DND-41 (cell line): ENCODE data around the gene THPO.

ENCODE experiments used
- ATAC-seq: fragments of 200-7000 bp; cut with Tn5 transposase; 3 replicates; pipeline ENCODE4 v1.9.1; 2021; ENCODE audit warnings: low read depth; ENCODE audit not compliant: insufficient read depth
- DNase-seq: peaks from one replicate; pipeline ENCODE4 v3.0.0-alpha.2; 2020
- H2AFZ ChIP-seq: 2 replicates; pipeline ENCODE4 v1.6.0; 2012; ENCODE audit warnings: low read depth, low read length
- H3K27ac ChIP-seq: 2 replicates; pipeline ENCODE4 v1.5.1; 2012; ENCODE audit warnings: low read length, inconsistent platforms
- H3K27me3 ChIP-seq: fragments of 200-600 bp; sonication (generic); 2 replicates; pipeline ENCODE4 v1.6.0; 2012; ENCODE audit warnings: low read length, mild to moderate bottlenecking, inconsistent platforms; ENCODE audit not compliant: insufficient read depth, poor library complexity
- H3K36me3 ChIP-seq: 2 replicates; pipeline ENCODE4 v1.5.1; 2012; ENCODE audit warnings: low read length, inconsistent platforms; ENCODE audit not compliant: insufficient read depth
- H3K4me1 ChIP-seq: 2 replicates; pipeline ENCODE4 v1.5.1; 2012; ENCODE audit warnings: mild to moderate bottlenecking, low read length; ENCODE audit not compliant: insufficient read depth
- H3K4me2 ChIP-seq: 2 replicates; pipeline ENCODE4 v1.6.0; 2012; ENCODE audit warnings: mild to moderate bottlenecking, moderate library complexity, low read length, inconsistent platforms; ENCODE audit not compliant: insufficient read depth
- H3K4me3 ChIP-seq, 2 experiments: fragments of 200-600 bp in 1 of 2; shearing (Covaris generic) in 1 of 2; 2 replicates each; pipeline ENCODE4 v1.5.1; 2012 to 2016; ENCODE audit warnings: inconsistent platforms in 2 of 2, low read length in 2 of 2, mild to moderate bottlenecking in 2 of 2, low read depth in 1 of 2, moderate library complexity in 1 of 2
- H3K79me2 ChIP-seq: 2 replicates; pipeline ENCODE4 v1.6.0; 2012; ENCODE audit warnings: low read length, inconsistent platforms; ENCODE audit not compliant: insufficient read depth
- H3K9ac ChIP-seq: 2 replicates; pipeline ENCODE4 v1.6.0; 2012; ENCODE audit warnings: low read depth, mild to moderate bottlenecking, inconsistent platforms, low read length, moderate library complexity
- H3K9me3 ChIP-seq: 2 replicates; pipeline ENCODE4 v1.5.1; 2012; ENCODE audit warnings: low read length, moderate library complexity, mild to moderate bottlenecking, inconsistent platforms; ENCODE audit not compliant: insufficient read depth, severe bottlenecking
- H4K20me1 ChIP-seq: 2 replicates; pipeline ENCODE4 v1.6.0; 2012; ENCODE audit warnings: low read length; ENCODE audit not compliant: insufficient read depth
- EZH2 ChIP-seq: IDR thresholded peaks from 3 replicates; pipeline ENCODE4 v1.6.1; 2012; ENCODE audit warnings: borderline replicate concordance, low read depth, mild to moderate bottlenecking, moderate library complexity, low read length, inconsistent platforms; ENCODE audit not compliant: severe bottlenecking
- TF ChIP-seq, protein P1 (sequence below): IDR thresholded peaks from 2 replicates; pipeline ENCODE4 v1.5.1; 2012; ENCODE audit warnings: borderline replicate concordance, low read length, moderate library complexity, mild to moderate bottlenecking; ENCODE audit not compliant: poor library complexity, severe bottlenecking; ENCODE audit errors: extremely low read depth

THPO gene

GRCh38 chr3:184352149-184352785, 25.7 kb downstream of the THPO start:
- ATAC-seq: no peak
- H3K4me1 ChIP-seq: no peaks in the 10 kb centered on the region
- no peaks in the 10 kb centered on the region for H3K79me2 ChIP-seq
- peaks cover 14% of the 10 kb centered on the region for H3K36me3 ChIP-seq
- TF ChIP-seq, protein P1, sequence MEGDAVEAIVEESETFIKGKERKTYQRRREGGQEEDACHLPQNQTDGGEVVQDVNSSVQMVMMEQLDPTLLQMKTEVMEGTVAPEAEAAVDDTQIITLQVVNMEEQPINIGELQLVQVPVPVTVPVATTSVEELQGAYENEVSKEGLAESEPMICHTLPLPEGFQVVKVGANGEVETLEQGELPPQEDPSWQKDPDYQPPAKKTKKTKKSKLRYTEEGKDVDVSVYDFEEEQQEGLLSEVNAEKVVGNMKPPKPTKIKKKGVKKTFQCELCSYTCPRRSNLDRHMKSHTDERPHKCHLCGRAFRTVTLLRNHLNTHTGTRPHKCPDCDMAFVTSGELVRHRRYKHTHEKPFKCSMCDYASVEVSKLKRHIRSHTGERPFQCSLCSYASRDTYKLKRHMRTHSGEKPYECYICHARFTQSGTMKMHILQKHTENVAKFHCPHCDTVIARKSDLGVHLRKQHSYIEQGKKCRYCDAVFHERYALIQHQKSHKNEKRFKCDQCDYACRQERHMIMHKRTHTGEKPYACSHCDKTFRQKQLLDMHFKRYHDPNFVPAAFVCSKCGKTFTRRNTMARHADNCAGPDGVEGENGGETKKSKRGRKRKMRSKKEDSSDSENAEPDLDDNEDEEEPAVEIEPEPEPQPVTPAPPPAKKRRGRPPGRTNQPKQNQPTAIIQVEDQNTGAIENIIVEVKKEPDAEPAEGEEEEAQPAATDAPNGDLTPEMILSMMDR: no peak
- no peak for TF ChIP-seq EZH2
- no peak overlapping the region for H3K27ac ChIP-seq
- no peaks in the 10 kb centered on the region for H3K27me3 ChIP-seq
- H3K4me3 ChIP-seq: no peak overlapping the region
- H2AFZ ChIP-seq: no peak overlapping the region
- no peak for DNase-seq
- peaks cover 8% of the 10 kb centered on the region; the same call in 1 of the 2 replicates for H4K20me1 ChIP-seq
- no peak overlapping the region for H3K9ac ChIP-seq
- H3K9me3 ChIP-seq: no peaks in the 10 kb centered on the region
- no peak overlapping the region for H3K4me2 ChIP-seq

DNA sequence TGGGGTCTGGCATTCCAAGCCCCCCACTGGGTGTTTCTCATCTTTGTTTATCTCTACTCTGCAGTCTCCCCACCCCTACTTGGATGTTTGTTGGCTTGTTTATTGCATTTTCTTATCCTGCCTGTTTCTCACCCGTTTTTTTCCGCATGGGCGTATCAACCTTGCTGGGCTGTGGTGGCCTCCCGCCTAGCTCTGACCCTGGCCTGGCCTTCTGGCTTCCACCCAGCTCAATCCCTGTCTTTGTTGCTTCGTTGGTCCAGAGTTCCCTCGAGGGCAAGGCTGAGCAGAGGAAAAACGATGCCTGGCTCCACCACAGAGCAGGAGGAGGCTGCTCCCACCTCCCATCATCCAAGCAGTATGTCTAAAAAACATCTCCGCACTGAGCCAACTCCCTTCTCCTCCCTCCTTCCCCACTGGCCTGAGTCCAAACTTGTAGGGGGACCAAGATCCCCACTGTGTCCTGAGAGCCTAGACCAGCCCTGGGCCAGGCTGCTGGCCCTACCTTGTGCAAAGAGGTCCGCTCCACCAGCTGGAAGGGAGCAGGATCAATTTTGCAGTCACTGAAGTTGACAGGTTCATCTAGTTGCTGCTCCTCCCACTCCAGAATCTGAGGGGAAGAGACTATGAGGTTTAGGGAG, 26.4 kb downstream of the THPO start:
- TF ChIP-seq, protein P1: no peak
- no peak for TF ChIP-seq EZH2
- H3K9ac ChIP-seq: no peak overlapping the region
- H3K4me3 ChIP-seq: no peak overlapping the region
- DNase-seq (no peak), ATAC-seq (no peak)
- H3K4me1 ChIP-seq: no peaks in the 10 kb centered on the region
- H2AFZ ChIP-seq: no peak overlapping the region
- H3K9me3 ChIP-seq: no peaks in the 10 kb centered on the region
- H3K27me3 ChIP-seq: no peaks in the 10 kb centered on the region
- H3K79me2 ChIP-seq: no peaks in the 10 kb centered on the region
- H3K36me3 ChIP-seq: peaks cover 14% of the 10 kb centered on the region
- H3K27ac ChIP-seq: no peak overlapping the region
- no peak overlapping the region for H3K4me2 ChIP-seq
- peaks cover 8% of the 10 kb centered on the region; the same call in 1 of the 2 replicates for H4K20me1 ChIP-seq

GRCh38 chr3:184350618-184351017, 27.4 kb downstream of the THPO start:
- H3K9me3 ChIP-seq: no peaks in the 10 kb centered on the region
- H3K4me2 ChIP-seq: no peak overlapping the region
- no peak overlapping the region for H3K27ac ChIP-seq
- TF ChIP-seq EZH2: no peak
- TF ChIP-seq, protein P1: no peak
- H4K20me1 ChIP-seq: peaks cover 8% of the 10 kb centered on the region; the same call in 1 of the 2 replicates
- H3K36me3 ChIP-seq: peaks cover 11% of the 10 kb centered on the region
- no peaks in the 10 kb centered on the region for H3K79me2 ChIP-seq
- no peak for ATAC-seq
- H3K9ac ChIP-seq: no peak overlapping the region
- no peak overlapping the region for H2AFZ ChIP-seq
- H3K4me1 ChIP-seq: no peaks in the 10 kb centered on the region
- DNase-seq: no peak
- no peak overlapping the region for H3K4me3 ChIP-seq
- no peaks in the 10 kb centered on the region for H3K27me3 ChIP-seq
